ENCODE results near the gene ACD.
A peak's percentile ranks its signal among the peaks of the same experiment; 100 is the strongest.

ACD gene

GRCh38 chr16:67676939-67677338, 16.9 kb upstream of the ACD start:
- peak overlapping the region; percentile 61 for H3K27ac ChIP-seq
- no peak for DNase-seq (ENCODE audit: low read depth, low spot score)

- no peak for DNase-seq (ENCODE audit: low read depth, low spot score)
- H3K27ac ChIP-seq, result peak overlapping the region; percentile 61
These were observed 16.5 kb upstream of the ACD start for GRCh38 chr16:67676516-67676915.

- peak overlapping the region; percentile 61 for H3K27ac ChIP-seq
- DNase-seq (ENCODE audit: low read depth, low spot score), result no peak
These were observed 15.9 kb upstream of the ACD start for GRCh38 chr16:67675999-67676398.

DNA sequence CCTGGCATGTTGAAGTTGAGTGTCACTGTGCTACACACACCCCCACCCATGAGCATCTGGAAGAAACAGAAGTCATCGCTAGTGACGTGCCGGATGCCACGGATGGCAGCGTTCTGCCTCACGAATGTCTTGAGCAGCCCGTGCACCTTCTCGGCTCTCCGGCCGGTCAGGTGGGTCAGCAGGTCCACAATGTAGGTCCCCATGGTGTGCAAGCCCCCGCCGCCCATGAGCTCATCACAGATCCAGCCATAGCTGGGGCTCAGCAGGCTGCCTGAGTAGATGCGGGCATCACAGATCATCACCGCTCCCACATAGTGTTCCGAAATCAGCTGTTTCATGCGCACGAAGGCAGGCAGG, 15.5 kb upstream of the ACD start:
- no peak for DNase-seq (ENCODE audit: low read depth, low spot score)

DNA sequence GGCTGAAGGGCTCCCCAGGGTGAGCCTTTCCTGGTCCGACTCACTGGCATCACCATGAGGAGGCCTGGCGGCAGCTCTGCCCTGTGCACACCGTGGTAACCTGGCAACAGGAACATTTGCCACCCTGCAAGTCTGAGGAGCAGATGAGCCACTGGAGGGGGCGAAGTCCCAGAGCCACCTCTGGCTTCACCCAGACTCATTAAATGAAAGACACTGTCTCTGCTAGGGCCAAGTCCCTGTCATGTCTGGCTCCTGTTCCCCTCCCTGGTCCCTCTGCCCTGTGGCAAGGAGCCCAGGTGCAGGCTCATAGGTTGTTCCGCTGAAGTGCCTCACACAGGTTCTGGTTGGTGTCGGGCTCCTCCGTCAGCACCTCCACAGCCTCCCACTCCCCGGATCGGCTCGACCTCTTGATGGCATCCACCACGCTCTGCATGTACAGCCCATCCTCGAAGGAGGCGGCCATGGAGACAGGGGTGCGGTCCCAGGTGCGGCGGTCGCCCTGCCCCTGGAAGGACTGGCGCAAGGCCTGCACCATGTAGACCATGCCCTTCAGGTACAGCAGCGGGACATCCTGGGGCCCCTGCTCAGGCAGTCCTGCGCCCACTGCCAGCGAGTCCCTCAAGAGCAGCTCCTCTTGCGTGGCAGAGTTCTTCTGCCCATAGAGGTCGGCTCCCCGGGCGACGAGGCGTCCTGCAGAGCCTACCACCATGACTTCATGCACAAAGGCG, 15.0 kb upstream of the ACD start:
- H3K27ac ChIP-seq, result no peak overlapping the region
- DNase-seq (ENCODE audit: low read depth, low spot score), result no peak

More for the DNA sequence above, 15.5 kb upstream of the ACD start:
- H3K27ac ChIP-seq, result peak overlapping the region; percentile 61

GRCh38 chr16:67673712-67674580, 13.9 kb upstream of the ACD start:
- H3K27ac ChIP-seq, result peak overlapping the region; percentile 14
- DNase-seq (ENCODE audit: low read depth, low spot score), result no peak

GRCh38 chr16:67672739-67673662, 12.9 kb upstream of the ACD start:
- peak overlapping the region; percentile 14 for H3K27ac ChIP-seq

GRCh38 chr16:67672306-67672705, 12.2 kb upstream of the ACD start:
- no peak for DNase-seq (ENCODE audit: low read depth, low spot score)
- H3K27ac ChIP-seq, result no peak overlapping the region

More at GRCh38 chr16:67672739-67673662, 12.9 kb upstream of the ACD start:
- no peak for DNase-seq (ENCODE audit: low read depth, low spot score)

- DNase-seq (ENCODE audit: low read depth, low spot score), result no peak
- no peak overlapping the region for H3K27ac ChIP-seq
These were observed 9.5 kb upstream of the ACD start for GRCh38 chr16:67669499-67670101.

DNA sequence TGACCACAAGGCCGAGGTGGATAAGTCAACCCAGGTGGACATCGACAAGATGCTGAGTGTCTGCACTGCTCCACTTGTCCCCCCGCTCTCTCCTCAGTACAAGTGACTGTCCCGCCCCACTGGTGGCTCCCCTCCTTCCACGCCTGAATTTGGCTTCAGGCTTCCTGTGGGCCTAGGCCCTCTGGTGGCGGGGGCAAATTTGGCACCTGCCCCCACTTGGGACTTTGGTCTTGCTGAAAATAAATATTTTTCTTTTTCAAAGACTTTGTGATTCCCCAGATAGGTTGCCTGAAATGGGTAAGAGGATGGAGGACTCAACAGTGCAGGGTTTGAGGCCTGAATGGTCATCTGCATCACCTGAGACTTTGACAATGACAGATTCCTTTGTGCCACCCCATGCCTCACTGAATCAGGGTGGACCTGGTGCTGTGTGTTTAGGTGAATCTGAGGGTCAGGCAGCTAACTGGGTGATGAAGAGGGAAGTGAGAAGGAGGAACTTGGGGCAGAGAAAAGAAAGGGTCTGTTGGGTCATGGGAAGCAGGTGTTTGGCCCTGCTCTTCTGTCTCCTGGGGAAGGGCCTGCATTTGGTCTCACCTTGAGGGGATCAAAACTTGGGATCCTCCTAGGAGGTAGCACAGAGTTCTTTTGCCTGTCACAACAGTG, 8.6 kb upstream of the ACD start:
- no peak overlapping the region for H3K27ac ChIP-seq
- no peak for DNase-seq (ENCODE audit: low read depth, low spot score)

GRCh38 chr16:67667817-67668494, 7.9 kb upstream of the ACD start:
- no peak for DNase-seq (ENCODE audit: low read depth, low spot score)
- H3K27ac ChIP-seq, result no peak overlapping the region

DNA sequence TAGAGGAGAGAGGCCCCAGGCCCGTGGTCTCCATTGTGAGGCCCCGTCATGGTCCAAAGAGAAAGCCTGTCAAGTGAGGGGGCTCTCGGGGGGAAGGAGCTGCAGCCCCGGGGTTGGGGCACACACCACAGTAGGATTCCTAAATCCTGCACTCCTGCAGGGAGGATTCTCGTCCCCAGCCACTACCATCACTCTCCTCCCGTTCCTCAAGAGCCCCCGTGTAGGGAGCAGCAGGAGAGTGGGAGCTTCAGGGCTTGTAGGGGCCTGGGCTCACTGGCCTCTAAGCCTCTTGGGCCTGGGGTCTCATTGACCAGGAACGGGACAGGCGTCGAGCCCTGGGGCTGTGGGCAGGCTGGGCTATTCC, 7.4 kb upstream of the ACD start:
- no peak for DNase-seq (ENCODE audit: low read depth, low spot score)
- no peak overlapping the region for H3K27ac ChIP-seq

DNA sequence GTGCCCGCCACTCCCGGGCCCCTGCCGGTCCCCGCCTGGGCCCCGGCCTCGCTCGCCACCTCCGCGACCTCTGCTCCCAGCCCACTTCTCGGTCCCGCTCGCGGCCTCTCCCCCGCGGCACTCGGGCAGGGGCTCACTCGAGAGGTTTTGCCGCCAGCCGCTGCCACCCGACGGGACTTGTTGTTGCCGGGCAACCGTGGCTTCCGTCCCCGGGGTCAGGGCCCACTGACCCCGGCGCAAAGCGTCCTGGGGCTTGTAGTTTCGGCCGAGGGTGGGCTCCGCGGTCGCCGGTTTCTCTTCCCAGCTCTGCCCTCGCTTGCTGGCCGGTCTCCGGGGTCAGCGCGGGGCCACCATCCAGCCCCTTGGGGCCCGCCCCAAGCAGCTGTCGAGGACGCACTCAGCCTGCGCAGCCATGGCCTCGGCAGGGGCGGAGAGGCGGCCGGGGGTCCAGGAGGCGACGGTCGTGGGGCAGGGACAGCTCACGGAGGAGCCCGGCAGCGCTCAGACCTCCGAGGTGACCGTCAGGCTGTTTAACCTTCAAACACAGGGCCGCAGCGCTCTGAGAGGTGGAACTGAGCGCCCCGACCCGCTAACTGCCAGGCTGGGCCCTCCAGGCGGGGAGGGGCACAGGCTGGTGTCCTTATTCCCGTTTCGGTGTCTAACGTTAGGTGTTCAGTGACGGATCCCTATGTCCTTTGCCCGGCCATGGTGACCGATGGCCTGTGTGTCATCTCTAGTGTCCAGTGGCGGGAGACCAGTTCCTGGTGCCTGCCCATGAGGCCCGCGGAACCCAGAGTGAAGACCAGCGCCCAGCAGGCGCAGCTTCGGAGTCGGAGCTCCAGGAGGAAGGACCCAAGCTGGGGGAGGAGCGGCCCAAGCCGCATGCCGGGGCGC, 6.7 kb upstream of the ACD start, which contains the start of the genes C16orf86 and ENKD1:
TSS of gene C16orf86 (plus strand) at position 256 of the 894 bp plus-strand sequence. CDS start at position 413, 157 bp downstream.
TSS of gene ENKD1 (minus strand) at position 192 of the 894 bp plus-strand sequence. CDS start 308 bp downstream, outside the sequence.
- no peak for DNase-seq (ENCODE audit: low read depth, low spot score)
- no peak within 1 kb of the TSS for H3K27ac ChIP-seq

GRCh38 chr16:67666032-67666551, 6.0 kb upstream of the ACD start:
- no peak overlapping the region for H3K27ac ChIP-seq
- DNase-seq (ENCODE audit: low read depth, low spot score), result no peak

GRCh38 chr16:67665598-67665997, 5.5 kb upstream of the ACD start:
- DNase-seq (ENCODE audit: low read depth, low spot score), result no peak
- H3K27ac ChIP-seq, result no peak overlapping the region

DNA sequence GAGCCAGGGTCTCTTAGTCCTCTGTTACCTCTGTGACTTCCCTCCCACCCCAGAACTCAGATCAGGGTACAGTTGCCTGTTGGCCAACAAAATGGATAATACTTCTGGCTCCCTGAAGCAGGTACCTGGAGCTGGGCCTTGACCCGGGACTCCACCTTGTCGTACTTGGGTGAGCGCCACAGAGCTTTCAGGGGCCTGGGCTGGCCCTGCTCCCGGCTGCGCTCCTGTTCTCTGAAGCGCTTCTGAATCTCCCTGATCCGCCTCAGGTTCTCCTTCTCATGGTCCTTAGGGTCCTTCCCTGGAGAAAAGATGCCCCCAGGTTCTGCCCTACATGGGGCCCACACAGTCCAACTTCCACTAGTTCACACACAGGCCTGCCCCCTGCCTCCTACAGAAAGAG, 4.8 kb upstream of the ACD start:
- no peak for DNase-seq (ENCODE audit: low read depth, low spot score)
- no peak overlapping the region for H3K27ac ChIP-seq

- no peak overlapping the region for H3K27ac ChIP-seq
- no peak for DNase-seq (ENCODE audit: low read depth, low spot score)
These were observed 4.2 kb upstream of the ACD start for GRCh38 chr16:67664258-67664657.

DNA sequence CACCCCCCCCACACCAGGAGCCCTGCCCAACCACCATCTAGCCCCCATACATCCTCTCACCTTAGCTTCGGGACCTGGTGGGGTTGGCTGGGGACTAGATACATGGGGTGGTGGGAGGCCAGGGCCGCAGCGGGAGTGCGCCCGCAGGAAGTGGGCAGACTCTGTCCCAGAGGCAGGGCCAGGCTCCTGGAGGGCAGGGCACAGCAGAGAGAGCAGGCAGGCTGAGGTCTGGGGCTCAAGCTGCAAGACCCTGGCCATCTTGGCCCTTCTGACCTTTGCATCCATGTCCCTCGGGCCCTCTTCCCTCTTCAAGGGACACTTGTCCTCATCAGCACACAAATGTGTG, 3.8 kb upstream of the ACD start:
- no peak for DNase-seq (ENCODE audit: low read depth, low spot score)
- no peak overlapping the region for H3K27ac ChIP-seq
